Activated T-cell treated with anti-CD3 and anti-CD28 coated beads, Interleukin-2, amount 50 U/mL, for 24 hours (primary cell): ENCODE data around the gene CEACAM21.
A peak's percentile ranks its signal among the peaks of the same experiment; 100 is the strongest.

Source experiments
- DNase-seq: peaks from one replicate; pipeline ENCODE4 v3.0.0-alpha.2; 2020
- H3K27ac Mint-ChIP-seq: 2 replicates; pipeline ENCODE4 v1.8.0; 2020; ENCODE audit warnings: mild to moderate bottlenecking, mixed read lengths
- H3K27me3 Mint-ChIP-seq: 2 replicates; pipeline ENCODE4 v1.8.0; 2020; ENCODE audit warnings: mixed read lengths
- H3K36me3 Mint-ChIP-seq: 2 replicates; pipeline ENCODE4 v1.8.0; 2020; ENCODE audit warnings: low read depth, mixed read lengths
- H3K4me1 Mint-ChIP-seq: 2 replicates; pipeline ENCODE4 v1.8.0; 2020; ENCODE audit warnings: low read depth, mixed read lengths
- H3K4me3 Mint-ChIP-seq: 2 replicates; pipeline ENCODE4 v1.8.0; 2020; ENCODE audit warnings: mild to moderate bottlenecking, moderate library complexity, mixed read lengths
- H3K9me3 Mint-ChIP-seq: 2 replicates; pipeline ENCODE4 v1.8.0; 2020; ENCODE audit warnings: mixed read lengths

Gene CEACAM21

GRCh38 chr19:41575998-41576397, at the start of gene CEACAM21:
CEACAM21 (plus strand) TSS chr19:41576166; CDS start chr19:41576275, 109 bp downstream.
- H3K9me3 Mint-ChIP-seq, result peaks cover 2% of the 10 kb centered on the region
- H3K4me3 Mint-ChIP-seq, result peak within 1 kb of the TSS; percentile 69
- DNase-seq, result peak; percentile 64
- H3K4me1 Mint-ChIP-seq, result peaks cover 25% of the 10 kb centered on the region
- H3K36me3 Mint-ChIP-seq, result peaks cover 51% of the 10 kb centered on the region
- H3K27ac Mint-ChIP-seq, result peak within 1 kb of the TSS; percentile 90
- no peaks in the 10 kb centered on the region for H3K27me3 Mint-ChIP-seq

- DNase-seq, result no peak
- peaks cover 25% of the 10 kb centered on the region for H3K9me3 Mint-ChIP-seq
- H3K27me3 Mint-ChIP-seq, result no peaks in the 10 kb centered on the region
- no peak overlapping the region for H3K27ac Mint-ChIP-seq
- peaks cover 52% of the 10 kb centered on the region for H3K4me1 Mint-ChIP-seq
- H3K4me3 Mint-ChIP-seq, result no peak overlapping the region
- H3K36me3 Mint-ChIP-seq, result peaks cover 18% of the 10 kb centered on the region
Observed at GRCh38 chr19:41527089-41527488, 48.9 kb upstream of the CEACAM21 start.

GRCh38 chr19:41528106-41528505, 47.9 kb upstream of the CEACAM21 start:
- Mint-ChIP-seq H3K4me1 (peaks cover 47% of the 10 kb centered on the region), H3K27ac (no peak overlapping the region), H3K9me3 (peaks cover 25% of the 10 kb centered on the region), H3K27me3 (no peaks in the 10 kb centered on the region), H3K36me3 (peaks cover 20% of the 10 kb centered on the region), H3K4me3 (no peak overlapping the region)
- no peak for DNase-seq

- Mint-ChIP-seq H3K4me1 (peaks cover 57% of the 10 kb centered on the region), H3K4me3 (peak overlapping the region; percentile 82), H3K9me3 (peaks cover 25% of the 10 kb centered on the region), H3K27me3 (no peaks in the 10 kb centered on the region), H3K27ac (peak overlapping the region; percentile 89), H3K36me3 (peaks cover 20% of the 10 kb centered on the region)
- no peak for DNase-seq
Observed at GRCh38 chr19:41529484-41530183, 46.3 kb upstream of the CEACAM21 start.

- Mint-ChIP-seq H3K4me3 (peak overlapping the region; percentile 82), H3K36me3 (peaks cover 20% of the 10 kb centered on the region), H3K27me3 (no peaks in the 10 kb centered on the region), H3K9me3 (peaks cover 25% of the 10 kb centered on the region), H3K27ac (peak overlapping the region; percentile 89), H3K4me1 (peaks cover 63% of the 10 kb centered on the region)
- DNase-seq, result no peak
Observed at GRCh38 chr19:41530184-41530534, 45.8 kb upstream of the CEACAM21 start.

GRCh38 chr19:41530761-41531301, 45.1 kb upstream of the CEACAM21 start:
- Mint-ChIP-seq H3K4me3 (peak overlapping the region; percentile 82), H3K27me3 (no peaks in the 10 kb centered on the region), H3K9me3 (peaks cover 25% of the 10 kb centered on the region), H3K4me1 (peaks cover 68% of the 10 kb centered on the region), H3K36me3 (peaks cover 20% of the 10 kb centered on the region), H3K27ac (peak overlapping the region; percentile 89)
- no peak for DNase-seq

- Mint-ChIP-seq H3K27ac (peak overlapping the region; percentile 89), H3K27me3 (no peaks in the 10 kb centered on the region), H3K9me3 (peaks cover 25% of the 10 kb centered on the region), H3K4me3 (peak overlapping the region; percentile 82), H3K4me1 (peaks cover 77% of the 10 kb centered on the region), H3K36me3 (peaks cover 28% of the 10 kb centered on the region)
- DNase-seq, result peak; percentile 81
Observed at GRCh38 chr19:41531438-41532311, 44.3 kb upstream of the CEACAM21 start.

GRCh38 chr19:41532526-41532925, 43.4 kb upstream of the CEACAM21 start:
- peaks cover 34% of the 10 kb centered on the region for H3K36me3 Mint-ChIP-seq
- H3K4me3 Mint-ChIP-seq, result peak overlapping the region; percentile 82
- peaks cover 25% of the 10 kb centered on the region for H3K9me3 Mint-ChIP-seq
- no peaks in the 10 kb centered on the region for H3K27me3 Mint-ChIP-seq
- peaks cover 79% of the 10 kb centered on the region for H3K4me1 Mint-ChIP-seq
- DNase-seq, result no peak
- H3K27ac Mint-ChIP-seq, result peak overlapping the region; percentile 28

- Mint-ChIP-seq H3K4me3 (peak overlapping the region; percentile 82), H3K36me3 (peaks cover 39% of the 10 kb centered on the region), H3K4me1 (peaks cover 86% of the 10 kb centered on the region), H3K27me3 (no peaks in the 10 kb centered on the region), H3K27ac (peak overlapping the region; percentile 84), H3K9me3 (peaks cover 25% of the 10 kb centered on the region)
- DNase-seq, result no peak
Observed at GRCh38 chr19:41533671-41534215, 42.2 kb upstream of the CEACAM21 start.

- no peak for DNase-seq
- Mint-ChIP-seq H3K27me3 (no peaks in the 10 kb centered on the region), H3K9me3 (peaks cover 11% of the 10 kb centered on the region), H3K4me3 (peak overlapping the region; percentile 72), H3K4me1 (peaks cover 83% of the 10 kb centered on the region), H3K27ac (peak overlapping the region; percentile 93), H3K36me3 (peaks cover 37% of the 10 kb centered on the region)
Observed at GRCh38 chr19:41535029-41535622, 40.8 kb upstream of the CEACAM21 start.

- H3K27me3 Mint-ChIP-seq, result no peaks in the 10 kb centered on the region
- H3K9me3 Mint-ChIP-seq, result no peaks in the 10 kb centered on the region
- H3K36me3 Mint-ChIP-seq, result peaks cover 23% of the 10 kb centered on the region
- DNase-seq, result no peak
- H3K4me3 Mint-ChIP-seq, result no peak overlapping the region
- H3K27ac Mint-ChIP-seq, result no peak overlapping the region
- peaks cover 75% of the 10 kb centered on the region for H3K4me1 Mint-ChIP-seq
Observed at GRCh38 chr19:41537789-41538188, 38.2 kb upstream of the CEACAM21 start.

GRCh38 chr19:41540041-41540695, 35.8 kb upstream of the CEACAM21 start:
- Mint-ChIP-seq H3K27me3 (no peaks in the 10 kb centered on the region), H3K9me3 (peaks cover 4% of the 10 kb centered on the region), H3K4me3 (no peak overlapping the region), H3K27ac (peak overlapping the region; percentile 49), H3K36me3 (peaks cover 23% of the 10 kb centered on the region), H3K4me1 (peaks cover 74% of the 10 kb centered on the region)
- no peak for DNase-seq

- peaks cover 4% of the 10 kb centered on the region for H3K9me3 Mint-ChIP-seq
- peak; percentile 80 for DNase-seq
- no peaks in the 10 kb centered on the region for H3K27me3 Mint-ChIP-seq
- H3K4me3 Mint-ChIP-seq, result peak overlapping the region; percentile 32
- peak overlapping the region; percentile 98 for H3K27ac Mint-ChIP-seq
- peaks cover 75% of the 10 kb centered on the region for H3K4me1 Mint-ChIP-seq
- H3K36me3 Mint-ChIP-seq, result peaks cover 11% of the 10 kb centered on the region
Observed at GRCh38 chr19:41541990-41542584, 33.9 kb upstream of the CEACAM21 start.
